Thyroid gland (tissue), 4 donors: ENCODE measurements around the gene CFAP69. TPM values are rescaled to one million over a fixed set of nuclear protein-coding genes. Genes with fewer than 3 reads are reported as not detected.
A peak's percentile ranks its signal among the peaks of the same experiment; 100 is the strongest.

Experiments
- DNase-seq, 2 donors: peaks; one replicate each; pipeline ENCODE4 v3.0.0-alpha.2; 2019
- H3K27ac ChIP-seq, 3 donors: fragments of 200-600 bp; sonication (generic); 1 replicate in 2 of 3; 2 replicates in 1 of 3; pipeline ENCODE4 v1.5.1; 2016 to 2019; ENCODE audit warnings: mild to moderate bottlenecking in 1 of 3, moderate library complexity in 1 of 3
- H3K27me3 ChIP-seq: fragments of 200-600 bp; sonication (generic); one replicate; pipeline ENCODE4 v1.5.1; 2019
- H3K36me3 ChIP-seq, 2 donors: fragments of 200-600 bp; sonication (generic); one replicate each; pipeline ENCODE4 v1.5.1; 2016 to 2019
- H3K4me1 ChIP-seq, 2 donors: fragments of 200-600 bp; sonication (generic); one replicate each; pipeline ENCODE4 v1.5.1; 2017 to 2019
- H3K4me3 ChIP-seq, 3 donors: fragments of 200-600 bp; sonication (generic); replicated peaks in 1 of 3; 1 replicate in 2 of 3; 2 replicates in 1 of 3; pipeline ENCODE4 v1.5.1; 2016; ENCODE audit warnings: mild to moderate bottlenecking in 1 of 3
- H3K9me3 ChIP-seq: fragments of 200-600 bp; sonication (generic); one replicate; pipeline ENCODE4 v1.5.1; 2017
- CTCF ChIP-seq, 6 experiments: fragments of 200-600 bp in 3 of 6; fragments of 450-650 bp in 3 of 6; sonication (generic) in 3 of 6; IDR thresholded peaks; one replicate each; pipeline ENCODE4 v1.5.1; 2016 to 2019; ENCODE audit warnings: antibody characterized with exemption in 6 of 6, mild to moderate bottlenecking in 2 of 6, inconsistent platforms in 1 of 6, moderate library complexity in 1 of 6
- POLR2A ChIP-seq, 2 donors: fragments of 450-650 bp; IDR thresholded peaks; one replicate each; pipeline ENCODE4 v1.6.1; 2017; ENCODE audit warnings: antibody characterized with exemption in 2 of 2, mild to moderate bottlenecking in 2 of 2, moderate library complexity in 1 of 2
- WGBS, 2 donors: methylation state at CpG; one replicate each; pipeline ENCODE4 v1.1.5; 2017; 5-methylcytosine and 5-hydroxymethylcytosine counted together
- intact Hi-C: fragments of 100-400 bp; cut with DNase I; formaldehyde crosslinking; loops from one replicate; pipeline ENCODE4 v1.15.1; 2023
- total RNA-seq, 4 donors: library from RNA; depleted of rRNA; stranded (reverse); fragments of >200 nt; gene quantifications; one replicate each; pipeline ENCODE4 v1.2.3, GENCODE V29; 2016

Gene CFAP69
- total RNA-seq, 4 donors from 2014 or later = 12.6 to 73.8 (median 32.5) TPM

GRCh38 chr7:90313907-90314306 is 68.9 kb downstream of the CFAP69 start:
- 72 to 81% methylated on average over 4 of the region's 4 CpGs for WGBS, 2 donors
- H3K36me3 ChIP-seq = no peaks in the 10 kb centered on the region
- DNase-seq = no peak
- TF ChIP-seq POLR2A (IDR thresholded peaks at IDR 0.05) (no peak), CTCF (IDR thresholded peaks at IDR 0.05) (no peak)
- no peaks in the 10 kb centered on the region for H3K9me3 ChIP-seq
- no peak overlapping the region for H3K27ac ChIP-seq
- H3K4me1 ChIP-seq = no peaks in the 10 kb centered on the region
- intact Hi-C loops = no loop called here
- H3K4me3 ChIP-seq = no peak overlapping the region
- no peaks in the 10 kb centered on the region for H3K27me3 ChIP-seq

- intact Hi-C loops = no loop called here
- no peak for TF ChIP-seq POLR2A (IDR thresholded peaks at IDR 0.05)
- TF ChIP-seq CTCF (IDR thresholded peaks at IDR 0.05) = no peak
- H3K36me3 ChIP-seq = no peaks in the 10 kb centered on the region
- WGBS, 2 donors = 81 to 82% methylated on average over 7 of the region's 7 CpGs
- no peak overlapping the region for H3K4me3 ChIP-seq
- H3K9me3 ChIP-seq = no peaks in the 10 kb centered on the region
- no peak overlapping the region for H3K27ac ChIP-seq
- no peak for DNase-seq
- H3K27me3 ChIP-seq = peaks cover 5% of the 10 kb centered on the region
- peaks cover 7 to 8% of the 10 kb centered on the region in 2 donors for H3K4me1 ChIP-seq
These were observed 75.0 kb downstream of the CFAP69 start for GRCh38 chr7:90320014-90320413.

- Histone ChIP-seq H3K4me3 (no peak overlapping the region), H3K27ac (no peak overlapping the region), H3K9me3 (no peaks in the 10 kb centered on the region), H3K36me3 (no peaks in the 10 kb centered on the region), H3K27me3 (peaks cover 5% of the 10 kb centered on the region), H3K4me1 (peaks cover 7 to 8% of the 10 kb centered on the region in 2 donors)
- DNase-seq = no peak
- intact Hi-C loops = no loop called here
- TF ChIP-seq CTCF (IDR thresholded peaks at IDR 0.05) = no peak
- TF ChIP-seq POLR2A (IDR thresholded peaks at IDR 0.05) = no peak
- WGBS, 2 donors = 20 to 38% methylated on average over 7 of the region's 7 CpGs
These were observed 75.4 kb downstream of the CFAP69 start for GRCh38 chr7:90320418-90320800.

- peak within 1 kb of the TSS in 1 of 3 donors; percentile 13 for H3K4me3 ChIP-seq
- no peaks in the 10 kb centered on the region for H3K36me3 ChIP-seq
- H3K27me3 ChIP-seq = peaks cover 5% of the 10 kb centered on the region
- no peaks in the 10 kb centered on the region for H3K9me3 ChIP-seq
- H3K27ac ChIP-seq = no peak within 1 kb of the TSS
- intact Hi-C loops = no loop called here
- 4 to 5% methylated on average over 17 to 36 of the region's 62 CpGs for WGBS, 2 donors
- peak; percentile 10 to 24 for DNase-seq
- TF ChIP-seq POLR2A (IDR thresholded peaks at IDR 0.05) = no peak
- no peak for TF ChIP-seq CTCF (IDR thresholded peaks at IDR 0.05)
- H3K4me1 ChIP-seq = peaks cover 7 to 8% of the 10 kb centered on the region in 2 donors
These were observed 76.0 kb downstream of the CFAP69 start, which contains the start of gene FAM237B for GRCh38 chr7:90320801-90321494. TSS of gene FAM237B (minus strand) at chr7:90321304. CDS start at chr7:90319748, 1,556 bp downstream.

GRCh38 chr7:90322837-90323236 is 77.9 kb downstream of the CFAP69 start:
- H3K27me3 ChIP-seq = peaks cover 5% of the 10 kb centered on the region
- H3K27ac ChIP-seq = no peak overlapping the region
- no peaks in the 10 kb centered on the region for H3K36me3 ChIP-seq
- H3K4me3 ChIP-seq = no peak overlapping the region
- H3K9me3 ChIP-seq = no peaks in the 10 kb centered on the region
- DNase-seq = no peak
- H3K4me1 ChIP-seq = peaks cover 7 to 8% of the 10 kb centered on the region in 2 donors
- TF ChIP-seq POLR2A (IDR thresholded peaks at IDR 0.05) (no peak), CTCF (IDR thresholded peaks at IDR 0.05) (no peak)
- intact Hi-C loops = no loop called here
